Measurements from ENCODE around the gene TYSND1.

- no peak for TF ChIP-seq CTCF (IDR thresholded peaks at IDR 0.05)
- no peak for TF ChIP-seq POLR2AphosphoS5 (IDR thresholded peaks at IDR 0.05; ENCODE audit: low read depth, low read length)
- TF ChIP-seq REST (IDR thresholded peaks at IDR 0.05; ENCODE audit: insufficient read depth in 1 of 2, low read depth in 2 of 2, low read length in 1 of 2): no peak
- TF ChIP-seq SIN3A (IDR thresholded peaks at IDR 0.05; ENCODE audit: borderline replicate concordance, insufficient read depth, low read depth, low read length): no peak
- TF ChIP-seq TCF7L2 (IDR thresholded peaks at IDR 0.05; ENCODE audit: low read depth, low read length): no peak
Measured at GRCh38 chr10:70193391-70193844, 46.9 kb upstream of the TYSND1 start.

Data from Panc1 (cell line).